ENCODE data around the gene VASN. TPM values are rescaled to one million over a fixed set of nuclear protein-coding genes. Genes with fewer than 3 reads are reported as not detected.

VASN gene
- total RNA-seq, 2 experiments from 2014 or later: not detected

DNA sequence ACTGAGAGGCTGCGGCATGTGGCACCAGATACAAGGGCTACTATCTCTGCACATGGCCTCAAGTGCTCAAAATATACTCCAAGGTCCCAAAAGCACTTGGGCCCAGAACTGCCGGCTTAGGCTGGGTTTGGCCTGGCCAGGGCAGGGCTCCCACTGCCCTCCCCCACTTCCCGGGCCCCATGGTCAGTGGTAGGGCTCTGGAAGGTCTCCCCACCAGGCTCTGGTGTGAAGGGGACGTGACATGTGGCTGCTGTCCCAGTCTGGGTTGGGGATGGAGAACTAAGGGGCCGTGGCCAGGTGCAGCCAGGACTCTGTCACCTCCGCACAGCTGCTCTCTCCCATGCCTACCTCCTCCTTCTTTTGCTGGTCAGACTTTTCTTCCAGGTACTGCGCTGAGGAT, 14.8 kb upstream of the VASN start:
- no peak overlapping the region for H3K27ac Mint-ChIP-seq
- H3K27me3 Mint-ChIP-seq: no peaks in the 10 kb centered on the region
- H3K4me3 Mint-ChIP-seq: no peak overlapping the region
- H3K4me1 Mint-ChIP-seq: peaks cover 2% of the 10 kb centered on the region
- H3K9me3 Mint-ChIP-seq (ENCODE audit: low read depth): no peaks in the 10 kb centered on the region
- ChIA-PET POLR2A (no interaction called here), CTCF (no interaction called here)
- intact Hi-C loops (cut with DNase I, micrococcal nuclease): loop anchor here (10.0 kb wide), 2 partner anchors 228 to 598 kb away; partner anchors contain the start of gene SEC14L5 (in 1 of the 2)
- ATAC-seq (no peak), DNase-seq (no peak)
- H3K36me3 Mint-ChIP-seq (ENCODE audit: low read depth): peaks cover 6% of the 10 kb centered on the region

DNA sequence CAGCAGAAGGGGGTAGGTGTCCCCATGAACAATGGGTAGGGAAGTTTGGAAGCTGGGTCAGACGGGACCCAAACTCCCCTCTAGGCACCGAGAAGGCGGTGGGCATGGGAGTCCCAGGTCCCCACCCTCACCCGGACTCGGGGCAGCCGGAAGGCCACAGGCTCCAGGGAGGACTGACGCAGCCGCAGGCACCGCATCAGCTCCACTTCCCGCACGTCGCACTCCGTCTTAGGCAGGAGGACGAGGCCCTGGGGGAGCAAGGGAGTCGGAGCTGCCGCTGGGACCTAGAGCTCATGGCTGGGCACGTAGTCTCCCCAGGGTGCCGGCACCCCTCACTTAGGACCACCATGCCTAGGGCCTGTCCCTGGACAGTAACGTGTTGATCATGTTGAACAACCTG, 13.4 kb upstream of the VASN start:
- H3K27ac Mint-ChIP-seq: no peak overlapping the region
- H3K36me3 Mint-ChIP-seq (ENCODE audit: low read depth): peaks cover 6% of the 10 kb centered on the region
- ATAC-seq: no peak
- no peaks in the 10 kb centered on the region for H3K27me3 Mint-ChIP-seq
- no peak overlapping the region for H3K4me3 Mint-ChIP-seq
- no peaks in the 10 kb centered on the region for H3K9me3 Mint-ChIP-seq (ENCODE audit: low read depth)
- no peaks in the 10 kb centered on the region for H3K4me1 Mint-ChIP-seq
- ChIA-PET CTCF (interaction anchor here (0.9 to 1.9 kb wide), 5 partner anchors 9 to 50 kb away, joined by 3 to 10 read pairs (median 4); no protein-coding TSS in a partner anchor), POLR2A (no interaction called here)
- no peak for DNase-seq
- intact Hi-C loops (cut with DNase I, micrococcal nuclease): loop anchor here (10.0 kb wide), 2 partner anchors 227 to 597 kb away; partner anchors contain the start of gene SEC14L5 (in 1 of the 2)

DNA sequence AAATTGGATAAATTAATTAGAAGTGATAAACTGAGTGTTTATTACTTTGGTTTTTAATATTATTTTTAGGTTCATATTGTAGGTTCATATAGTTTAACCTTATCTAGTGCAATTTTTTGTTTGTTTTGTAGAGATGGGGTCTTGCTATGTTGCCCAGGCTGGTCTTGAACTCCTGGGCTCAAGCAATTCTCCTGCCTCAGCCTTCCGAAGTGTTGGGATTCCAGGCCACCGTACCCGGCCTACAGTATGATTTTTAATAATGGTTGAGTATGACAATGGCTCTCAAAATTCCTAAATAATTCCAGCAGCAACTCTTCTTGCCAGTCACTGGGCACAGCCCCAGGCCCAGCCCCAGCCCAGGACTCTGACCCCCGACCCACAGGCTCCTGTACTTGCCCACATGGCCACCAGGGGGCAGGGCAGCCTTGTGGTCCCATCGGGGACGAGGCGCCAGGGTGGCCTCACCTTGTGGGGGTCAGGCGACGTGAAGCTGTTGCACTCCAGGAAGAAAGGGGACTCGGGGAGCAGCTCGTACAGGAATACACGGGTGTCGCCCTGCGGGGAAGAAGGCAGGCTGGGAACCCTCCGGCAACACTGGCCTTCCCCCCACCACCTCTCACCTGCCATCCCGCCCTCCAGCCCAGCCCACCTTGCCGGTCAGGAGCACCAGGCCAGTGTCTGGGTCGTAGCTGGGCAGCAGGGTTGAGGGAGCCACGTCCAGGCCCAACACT, 12.7 kb upstream of the VASN start:
- ATAC-seq: peak; percentile 75
- Mint-ChIP-seq H3K4me1 (no peaks in the 10 kb centered on the region), H3K9me3 (ENCODE audit: low read depth) (no peaks in the 10 kb centered on the region), H3K36me3 (ENCODE audit: low read depth) (peaks cover 12% of the 10 kb centered on the region), H3K27me3 (no peaks in the 10 kb centered on the region), H3K4me3 (no peak overlapping the region), H3K27ac (no peak overlapping the region)
- ChIA-PET CTCF (interaction anchor here (0.6 to 1.9 kb wide), 9 partner anchors 10 to 131 kb away, joined by 3 to 10 read pairs (median 4); no protein-coding TSS in a partner anchor), POLR2A (interaction anchor here (0.6 kb wide), 1 partner anchor 113 kb away, joined by 5 read pairs; no protein-coding TSS in a partner anchor)
- DNase-seq: peak; percentile 81
- intact Hi-C loops (cut with DNase I, micrococcal nuclease): loop anchor here (1.0 to 10.0 kb wide), 4 partner anchors 43 to 596 kb away; partner anchors contain the start of gene SEC14L5 (in 1 of the 2)

DNA sequence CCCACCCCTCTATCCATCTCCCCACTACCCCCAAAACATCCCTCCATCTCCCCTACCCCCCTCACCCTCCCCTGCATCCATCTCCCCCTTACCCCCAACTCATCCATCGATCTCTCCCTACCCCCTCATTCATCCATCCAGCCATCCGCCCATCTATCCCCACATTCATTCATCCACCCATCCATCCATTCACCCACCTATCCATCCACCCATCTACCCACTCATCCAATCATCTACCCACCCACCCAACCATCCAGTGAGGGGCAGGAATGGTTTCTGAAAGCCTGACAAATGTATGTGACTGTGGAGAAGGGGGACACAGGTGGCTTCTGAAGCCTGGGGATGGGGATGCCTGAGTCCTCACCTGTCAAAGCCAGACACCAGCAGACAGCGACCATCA, 11.7 kb upstream of the VASN start:
- POLR2A ChIA-PET: no interaction called here

DNA sequence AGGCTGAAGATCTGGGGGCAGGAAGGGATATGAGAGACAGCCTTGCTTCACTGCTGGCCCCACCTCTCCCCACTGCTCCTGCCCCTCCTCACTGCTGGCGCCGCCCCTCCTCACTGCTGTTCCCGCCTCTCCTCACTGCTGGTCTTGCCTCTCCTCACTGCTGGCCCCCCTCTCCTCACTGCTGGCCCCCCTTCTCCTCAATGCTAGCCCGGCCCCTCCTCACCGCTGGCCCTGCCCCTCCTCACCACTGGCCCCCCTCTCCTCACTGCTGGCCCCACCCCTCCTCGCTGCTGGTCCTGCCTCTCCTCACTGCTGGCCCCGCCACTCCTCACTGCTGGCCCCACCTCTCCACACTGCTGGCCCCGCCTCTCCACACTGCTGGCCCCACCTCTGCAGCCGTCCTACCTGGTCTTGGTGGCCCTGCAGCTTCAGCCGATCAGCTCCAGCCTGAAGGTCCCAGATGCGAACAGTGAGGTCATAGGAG, 11.1 kb upstream of the VASN start:
- no peak overlapping the region for H3K27ac Mint-ChIP-seq
- ChIA-PET CTCF (interaction anchor here (0.8 kb wide), 1 partner anchor 42 kb away, joined by 3 read pairs; no protein-coding TSS in a partner anchor), POLR2A (no interaction called here)
- H3K36me3 Mint-ChIP-seq (ENCODE audit: low read depth): peaks cover 14% of the 10 kb centered on the region
- ATAC-seq (peak; percentile 56), DNase-seq (peak; percentile 28)
- no peaks in the 10 kb centered on the region for H3K27me3 Mint-ChIP-seq
- no peaks in the 10 kb centered on the region for H3K9me3 Mint-ChIP-seq (ENCODE audit: low read depth)
- H3K4me3 Mint-ChIP-seq: no peak overlapping the region
- intact Hi-C loops (cut with DNase I, micrococcal nuclease): no loop called here
- H3K4me1 Mint-ChIP-seq: no peaks in the 10 kb centered on the region

More for the DNA sequence above, 11.7 kb upstream of the VASN start:
- Mint-ChIP-seq H3K9me3 (ENCODE audit: low read depth) (no peaks in the 10 kb centered on the region), H3K36me3 (ENCODE audit: low read depth) (peaks cover 14% of the 10 kb centered on the region), H3K4me1 (no peaks in the 10 kb centered on the region), H3K27ac (no peak overlapping the region), H3K27me3 (no peaks in the 10 kb centered on the region), H3K4me3 (no peak overlapping the region)
- CTCF ChIA-PET: interaction anchor here (0.6 to 1.9 kb wide), 6 partner anchors 9 to 54 kb away, joined by 3 to 10 read pairs (median 5); no protein-coding TSS in a partner anchor
- intact Hi-C loops (cut with DNase I, micrococcal nuclease): loop anchor here (1.0 to 10.0 kb wide), 4 partner anchors 42 to 595 kb away; partner anchors contain the start of gene SEC14L5 (in 1 of the 2)
- DNase-seq: no peak
- no peak for ATAC-seq

DNA sequence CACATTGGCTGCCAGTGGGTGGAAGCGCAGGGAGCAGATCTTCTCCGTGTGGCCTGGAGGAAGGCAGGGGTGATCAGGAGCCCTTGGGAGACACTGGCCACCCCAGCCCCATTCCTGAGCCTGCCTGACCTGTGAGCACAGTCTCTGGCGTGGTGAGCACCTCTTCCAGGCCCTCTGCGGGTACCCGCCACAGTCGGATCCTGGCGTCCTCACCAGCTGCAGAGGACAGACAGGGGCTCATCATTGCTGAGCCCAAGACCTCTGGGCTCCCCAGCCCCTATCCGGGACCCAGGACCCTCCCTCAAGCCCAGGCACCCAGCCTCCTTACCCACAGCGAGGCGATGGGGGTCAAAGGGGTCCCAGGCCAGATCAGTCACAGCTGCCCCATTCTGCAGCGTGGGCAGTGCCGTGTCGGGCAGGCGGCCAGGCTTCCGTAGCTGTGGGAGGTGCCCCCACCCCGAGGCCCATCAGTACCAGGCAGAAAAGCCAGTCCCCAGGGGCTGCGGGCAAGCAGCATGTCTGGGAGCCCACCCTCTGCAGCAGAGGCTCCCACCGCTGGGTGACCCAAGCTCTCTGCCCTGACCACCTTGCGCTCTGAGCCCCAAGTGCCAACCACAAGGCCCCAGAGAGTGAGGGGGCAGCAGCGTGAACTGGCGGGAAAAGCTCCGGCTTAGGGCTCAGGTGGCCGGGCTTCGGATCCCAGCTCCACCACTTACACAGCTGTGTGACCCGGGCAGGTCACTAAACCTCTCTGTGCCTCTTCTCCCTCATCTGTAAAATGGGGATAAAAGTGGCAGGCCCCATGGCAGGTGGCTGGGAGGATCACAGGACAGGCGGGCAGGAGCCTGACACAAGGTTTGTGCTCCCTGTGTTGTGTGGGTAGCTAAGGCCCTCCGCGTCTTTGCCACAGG, 10.4 kb upstream of the VASN start:
- ATAC-seq: no peak
- intact Hi-C loops (cut with DNase I, micrococcal nuclease): no loop called here

DNA sequence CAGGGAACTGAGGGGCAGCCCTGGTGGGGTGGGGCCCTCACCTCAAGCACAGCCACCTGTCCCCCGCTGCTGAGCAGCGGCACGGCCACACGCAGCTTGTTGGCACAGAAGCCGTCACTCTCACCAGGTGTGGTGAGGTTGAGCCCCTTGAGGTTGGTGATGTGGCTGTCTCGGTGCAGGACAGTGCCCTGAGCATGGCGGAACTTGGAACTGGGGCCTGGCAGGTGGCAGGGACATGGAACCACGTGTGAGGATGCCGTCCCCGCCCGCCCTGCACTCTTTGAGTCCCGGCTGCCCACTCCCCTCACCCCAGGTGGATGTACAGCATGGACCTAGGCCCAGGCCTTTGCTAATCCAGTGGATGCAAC, 9.7 kb upstream of the VASN start:
- no peak overlapping the region for H3K27ac Mint-ChIP-seq

More for the DNA sequence above, 10.4 kb upstream of the VASN start:
- ChIA-PET CTCF (no interaction called here), POLR2A (no interaction called here)
- no peak for DNase-seq
- H3K4me3 Mint-ChIP-seq: no peak overlapping the region
- no peaks in the 10 kb centered on the region for H3K4me1 Mint-ChIP-seq
- no peaks in the 10 kb centered on the region for H3K9me3 Mint-ChIP-seq (ENCODE audit: low read depth)
- H3K27me3 Mint-ChIP-seq: no peaks in the 10 kb centered on the region
- H3K27ac Mint-ChIP-seq: no peak overlapping the region
- peaks cover 14% of the 10 kb centered on the region for H3K36me3 Mint-ChIP-seq (ENCODE audit: low read depth)

DNA sequence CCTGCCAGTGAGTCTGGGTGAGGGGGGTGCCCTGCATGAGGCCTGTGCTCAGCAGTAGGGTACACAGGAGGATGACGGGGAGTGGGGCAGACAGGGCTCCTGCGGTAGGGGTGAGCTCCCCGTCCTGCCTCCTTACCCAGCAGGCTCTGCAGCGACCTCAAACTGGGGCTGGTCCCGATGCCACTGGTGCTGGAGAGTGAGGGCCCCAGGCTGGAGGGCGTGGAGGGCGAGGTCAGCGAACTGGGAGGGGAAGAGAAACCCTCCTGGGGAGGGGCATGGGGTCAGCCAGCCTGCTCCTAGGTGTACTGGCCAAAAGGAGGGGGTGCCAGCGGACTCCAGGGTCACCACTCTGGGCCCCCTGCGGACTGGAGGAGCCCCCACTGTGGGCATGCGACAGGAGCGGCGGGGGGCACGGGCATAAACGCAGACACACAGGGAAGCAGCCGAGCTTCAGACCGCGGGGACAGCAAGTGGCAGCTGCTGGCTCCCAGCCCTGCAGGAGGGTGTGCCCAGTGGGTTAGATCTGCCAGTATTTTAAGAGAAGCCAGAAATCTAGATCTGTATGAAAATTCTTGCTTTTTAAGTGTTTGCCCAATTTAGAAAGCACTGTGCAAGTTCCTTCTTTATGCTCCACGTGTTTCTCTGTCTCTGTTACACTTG, 9.0 kb upstream of the VASN start:
- peaks cover 14% of the 10 kb centered on the region for H3K36me3 Mint-ChIP-seq (ENCODE audit: low read depth)
- ChIA-PET CTCF (interaction anchor here (0.5 kb wide), 2 partner anchors 58 to 283 kb away, joined by 3 read pairs; no protein-coding TSS in a partner anchor), POLR2A (no interaction called here)
- no peaks in the 10 kb centered on the region for H3K9me3 Mint-ChIP-seq (ENCODE audit: low read depth)
- no peak for DNase-seq
- no peak overlapping the region for H3K4me3 Mint-ChIP-seq
- no peak overlapping the region for H3K27ac Mint-ChIP-seq
- H3K27me3 Mint-ChIP-seq: no peaks in the 10 kb centered on the region
- ATAC-seq: no peak
- intact Hi-C loops (cut with DNase I, micrococcal nuclease): no loop called here
- H3K4me1 Mint-ChIP-seq: no peaks in the 10 kb centered on the region

More for the DNA sequence above, 9.7 kb upstream of the VASN start:
- H3K36me3 Mint-ChIP-seq (ENCODE audit: low read depth): peaks cover 14% of the 10 kb centered on the region
- no peaks in the 10 kb centered on the region for H3K27me3 Mint-ChIP-seq
- no peaks in the 10 kb centered on the region for H3K4me1 Mint-ChIP-seq
- no peak for DNase-seq
- CTCF ChIA-PET: interaction anchor here (0.5 kb wide), 1 partner anchor 282 kb away, joined by 3 read pairs; no protein-coding TSS in a partner anchor
- no peak for ATAC-seq
- H3K4me3 Mint-ChIP-seq: no peak overlapping the region
- intact Hi-C loops (cut with DNase I, micrococcal nuclease): no loop called here
- POLR2A ChIA-PET: no interaction called here
- H3K9me3 Mint-ChIP-seq (ENCODE audit: low read depth): no peaks in the 10 kb centered on the region

DNA sequence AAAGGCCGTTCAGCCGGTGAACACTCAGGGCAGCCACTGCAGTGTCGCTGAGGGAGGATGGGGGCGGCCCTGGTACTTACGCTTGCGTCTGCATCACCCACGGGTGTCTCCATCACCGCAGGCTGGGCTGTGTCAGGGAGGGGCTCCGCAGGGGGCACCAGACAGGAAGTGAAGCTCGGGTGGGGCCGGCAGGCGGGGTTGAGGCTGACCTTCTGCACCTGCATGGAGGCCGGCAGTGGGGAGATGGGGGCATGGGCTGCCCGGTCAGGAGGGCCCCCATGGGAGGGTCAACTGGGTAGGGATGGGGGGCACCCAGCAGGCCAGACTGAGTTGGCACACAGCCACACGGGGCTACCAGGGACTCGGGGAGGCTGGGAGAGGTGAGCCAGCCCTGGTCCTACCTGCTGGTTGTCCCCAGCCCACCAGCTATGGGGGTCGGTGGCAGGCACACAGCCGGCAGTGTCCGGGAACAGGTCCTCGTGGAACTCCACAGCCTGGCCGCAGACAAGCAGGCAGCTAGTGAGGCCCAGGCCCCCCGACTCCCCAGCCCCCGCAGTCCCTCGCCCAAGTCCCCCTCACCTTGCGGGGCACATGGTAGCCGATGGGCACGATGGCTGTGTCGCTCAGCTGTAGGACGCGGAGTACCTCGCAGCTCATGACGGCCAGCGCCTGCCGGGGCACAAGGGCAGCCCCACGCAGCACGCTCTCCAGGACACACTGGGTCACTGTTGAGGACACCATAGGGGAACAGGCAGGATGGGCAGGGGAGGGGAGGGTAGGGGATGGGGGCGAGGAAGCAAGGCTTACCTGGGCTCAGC, 7.2 kb upstream of the VASN start:
- intact Hi-C loops (cut with DNase I, micrococcal nuclease): no loop called here
- Mint-ChIP-seq H3K9me3 (ENCODE audit: low read depth) (no peaks in the 10 kb centered on the region), H3K4me1 (no peaks in the 10 kb centered on the region), H3K27me3 (no peaks in the 10 kb centered on the region), H3K4me3 (no peak overlapping the region), H3K27ac (no peak overlapping the region), H3K36me3 (ENCODE audit: low read depth) (peaks cover 10% of the 10 kb centered on the region)
- ChIA-PET CTCF (interaction anchor here (0.6 kb wide), 1 partner anchor 275 kb away, joined by 3 read pairs; no protein-coding TSS in a partner anchor), POLR2A (no interaction called here)
- ATAC-seq: no peak
- DNase-seq: no peak

DNA sequence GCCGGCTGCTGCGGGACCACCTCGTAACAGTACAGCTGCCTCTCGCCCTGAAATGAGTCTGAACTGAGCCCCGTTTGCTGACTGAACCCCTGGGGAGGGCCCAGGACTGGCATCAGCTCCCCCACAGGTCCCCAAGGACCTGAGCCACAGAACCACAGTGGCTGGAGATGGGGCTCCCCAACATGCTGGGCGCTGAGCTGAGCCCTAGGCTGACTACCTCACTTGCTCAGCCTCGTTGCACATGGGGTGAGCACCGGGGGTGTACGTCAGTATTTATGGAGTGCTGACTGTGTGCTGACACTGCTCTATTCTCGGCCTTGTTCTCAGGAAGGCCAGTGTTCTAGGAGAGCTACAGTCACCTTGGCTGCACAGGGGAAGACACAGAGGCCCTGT, 6.6 kb upstream of the VASN start:
- no peak overlapping the region for H3K27ac Mint-ChIP-seq
- H3K27me3 Mint-ChIP-seq: no peaks in the 10 kb centered on the region
- no peaks in the 10 kb centered on the region for H3K9me3 Mint-ChIP-seq (ENCODE audit: low read depth)
- no peak overlapping the region for H3K4me3 Mint-ChIP-seq
- ChIA-PET POLR2A (no interaction called here), CTCF (interaction anchor here (0.7 kb wide), 1 partner anchor 8 kb away, joined by 4 read pairs; no protein-coding TSS in a partner anchor)
- DNase-seq (no peak), ATAC-seq (no peak)
- no peaks in the 10 kb centered on the region for H3K4me1 Mint-ChIP-seq
- intact Hi-C loops (cut with DNase I, micrococcal nuclease): no loop called here
- H3K36me3 Mint-ChIP-seq (ENCODE audit: low read depth): peaks cover 10% of the 10 kb centered on the region

Measured in activated CD4-positive, alpha-beta T cell treated with anti-CD3 and anti-CD28 coated beads for 36 hours (primary cell).